Measurements from ENCODE around the gene AASDHPPT. TPM values are rescaled to one million over a fixed set of nuclear protein-coding genes. Genes with fewer than 3 reads are reported as not detected.

AASDHPPT gene
- total RNA-seq, 1 experiment from 2014 or later = 96.6 TPM

GRCh38 chr11:106128740-106129139, 51.3 kb downstream of the AASDHPPT start:
- ChIA-PET CTCF (no interaction called here), POLR2A (ENCODE audit: low non-redundant PET) (interaction anchor here (0.6 kb wide), 1 partner anchor 56 kb away, joined by 4 read pairs; no protein-coding TSS in a partner anchor)
- Histone ChIP-seq H3K9me3 (ENCODE audit: low read depth, low read length, poor library complexity, severe bottlenecking) (no peaks in the 10 kb centered on the region), H3K36me3 (ENCODE audit: insufficient read depth, low read length, poor library complexity, severe bottlenecking) (no peaks in the 10 kb centered on the region), H3K27me3 (replicated peaks; ENCODE audit: insufficient read depth, low read depth, low read length, poor library complexity) (peaks cover 47% of the 10 kb centered on the region), H3K27ac (ENCODE audit: low read depth, low read length, poor library complexity, severe bottlenecking) (no peak overlapping the region), H3K4me3 (ENCODE audit: low read depth, low read length, poor library complexity, severe bottlenecking) (no peak overlapping the region), H3K4me1 (ENCODE audit: insufficient read depth, low read length, poor library complexity, severe bottlenecking) (no peaks in the 10 kb centered on the region)
- no TSS peak for BruUV-seq (replicated peaks)
- intact Hi-C loops (cut with micrococcal nuclease; ENCODE audit: unreplicated experiment) = no loop called here
- TF ChIP-seq CTCF (conservative IDR thresholded peaks at IDR 0.05; ENCODE audit: low read depth, low read length) = no peak
- TF ChIP-seq EZH2 (IDR thresholded peaks at IDR 0.05; ENCODE audit: borderline replicate concordance, low read depth, low read length, poor library complexity, severe bottlenecking) = no peak
- no peak for DNase-seq (ENCODE audit: low spot score)

DNA sequence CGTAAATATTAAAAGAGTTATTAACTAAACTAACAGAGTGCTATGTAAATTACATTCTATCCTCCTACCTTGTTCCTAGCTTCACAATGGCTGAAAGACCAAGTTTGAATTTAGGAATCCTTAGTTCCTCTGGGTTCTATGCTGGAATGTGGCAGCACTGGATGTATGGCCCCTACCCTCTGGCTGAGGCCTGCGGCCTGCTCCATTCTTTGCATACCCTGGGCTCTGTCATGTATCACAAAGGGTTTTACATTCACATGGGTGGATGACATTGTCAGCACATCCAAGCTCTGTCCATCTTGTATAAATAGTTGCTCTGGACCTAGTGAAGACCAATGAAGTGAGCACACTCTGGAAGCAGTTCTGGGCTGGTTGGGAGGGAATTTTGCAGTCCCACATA, 54.5 kb downstream of the AASDHPPT start:
- ChIA-PET CTCF (no interaction called here), POLR2A (ENCODE audit: low non-redundant PET) (no interaction called here)
- TF ChIP-seq CTCF (conservative IDR thresholded peaks at IDR 0.05; ENCODE audit: low read depth, low read length) = no peak
- no peak for TF ChIP-seq EZH2 (IDR thresholded peaks at IDR 0.05; ENCODE audit: borderline replicate concordance, low read depth, low read length, poor library complexity, severe bottlenecking)
- H3K4me3 ChIP-seq (ENCODE audit: low read depth, low read length, poor library complexity, severe bottlenecking) = no peak overlapping the region
- DNase-seq (ENCODE audit: low spot score) = no peak
- intact Hi-C loops (cut with micrococcal nuclease; ENCODE audit: unreplicated experiment) = no loop called here
- H3K27ac ChIP-seq (ENCODE audit: low read depth, low read length, poor library complexity, severe bottlenecking) = no peak overlapping the region
- no peaks in the 10 kb centered on the region for H3K36me3 ChIP-seq (ENCODE audit: insufficient read depth, low read length, poor library complexity, severe bottlenecking)
- no peaks in the 10 kb centered on the region for H3K4me1 ChIP-seq (ENCODE audit: insufficient read depth, low read length, poor library complexity, severe bottlenecking)
- H3K27me3 ChIP-seq (replicated peaks; ENCODE audit: insufficient read depth, low read depth, low read length, poor library complexity) = peaks cover 38% of the 10 kb centered on the region
- no TSS peak for BruUV-seq (replicated peaks)
- H3K9me3 ChIP-seq (ENCODE audit: low read depth, low read length, poor library complexity, severe bottlenecking) = no peaks in the 10 kb centered on the region

DNA sequence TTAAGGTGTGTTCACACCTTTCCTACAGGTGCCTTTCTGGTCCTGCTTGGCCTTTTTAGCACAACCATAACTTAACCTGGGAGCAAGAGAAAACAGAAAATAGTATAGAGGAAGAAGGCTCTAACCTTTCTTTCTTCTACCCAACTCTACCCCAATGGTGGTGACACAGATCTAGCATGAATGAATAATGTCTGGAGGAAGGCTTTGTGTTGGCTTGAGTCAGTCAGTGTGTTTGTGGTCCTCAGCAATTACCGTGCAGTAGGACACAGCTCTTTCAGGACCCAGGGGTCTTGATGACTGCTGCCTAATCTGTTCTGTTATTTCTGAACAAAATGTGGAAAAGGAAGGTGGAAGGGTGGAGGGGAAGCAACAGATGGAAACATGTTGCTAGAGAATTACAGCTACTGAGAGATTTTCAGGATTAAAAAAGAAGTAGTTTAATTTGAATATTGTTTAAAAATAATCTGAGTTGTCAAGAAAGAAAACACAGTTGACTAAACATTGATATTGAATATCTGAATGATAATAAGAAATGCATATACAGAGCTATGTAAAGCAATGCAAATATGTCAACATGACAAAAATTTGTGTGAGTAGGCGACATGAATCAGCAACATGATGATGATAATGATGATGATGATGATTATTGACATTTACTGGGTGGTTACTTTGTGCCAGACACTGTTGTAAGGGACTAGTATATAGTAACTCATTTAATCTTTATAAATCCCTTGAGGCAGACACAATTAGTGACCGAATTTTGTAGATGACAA, 55.3 kb downstream of the AASDHPPT start:
- Histone ChIP-seq H3K9me3 (ENCODE audit: low read depth, low read length, poor library complexity, severe bottlenecking) (no peaks in the 10 kb centered on the region), H3K36me3 (ENCODE audit: insufficient read depth, low read length, poor library complexity, severe bottlenecking) (no peaks in the 10 kb centered on the region), H3K4me1 (ENCODE audit: insufficient read depth, low read length, poor library complexity, severe bottlenecking) (no peaks in the 10 kb centered on the region), H3K27ac (ENCODE audit: low read depth, low read length, poor library complexity, severe bottlenecking) (no peak overlapping the region), H3K27me3 (replicated peaks; ENCODE audit: insufficient read depth, low read depth, low read length, poor library complexity) (peaks cover 31% of the 10 kb centered on the region), H3K4me3 (ENCODE audit: low read depth, low read length, poor library complexity, severe bottlenecking) (no peak overlapping the region)
- BruUV-seq (replicated peaks) = no TSS peak
- intact Hi-C loops (cut with micrococcal nuclease; ENCODE audit: unreplicated experiment) = no loop called here
- ChIA-PET POLR2A (ENCODE audit: low non-redundant PET) (no interaction called here), CTCF (no interaction called here)
- TF ChIP-seq EZH2 (IDR thresholded peaks at IDR 0.05; ENCODE audit: borderline replicate concordance, low read depth, low read length, poor library complexity, severe bottlenecking) = no peak
- TF ChIP-seq CTCF (conservative IDR thresholded peaks at IDR 0.05; ENCODE audit: low read depth, low read length) = no peak
- DNase-seq (ENCODE audit: low spot score) = no peak
